BE2C (cell line): Measurements from ENCODE around the gene ELMOD1.

Experiments used
- DNase-seq: peaks from one replicate; pipeline ENCODE4 v3.0.0-alpha.2; 2020
- H3K27me3 ChIP-seq: fragments of 250-450 bp; sonication (Bioruptor Pico); 2 replicates; pipeline ENCODE4 v1.5.1; 2020; ENCODE audit warnings: mild to moderate bottlenecking
- H3K36me3 ChIP-seq: fragments of 250-450 bp; sonication (Bioruptor Pico); 2 replicates; pipeline ENCODE4 v1.5.1; 2020; ENCODE audit warnings: mild to moderate bottlenecking
- H3K4me1 ChIP-seq: fragments of 250-450 bp; sonication (Bioruptor Pico); 2 replicates; pipeline ENCODE4 v1.5.1; 2020
- H3K4me3 ChIP-seq: 2 replicates; pipeline ENCODE4 v1.5.1; 2011; ENCODE audit warnings: low read depth, low read length
- H3K9me3 ChIP-seq: fragments of 250-450 bp; sonication (Bioruptor Pico); 2 replicates; pipeline ENCODE4 v1.5.1; 2020
- TF ChIP-seq, protein P1 (sequence below): IDR thresholded peaks from 2 replicates; pipeline ENCODE4 v1.5.1; 2012; ENCODE audit warnings: mild to moderate bottlenecking, low read depth, low read length

Gene ELMOD1

DNA sequence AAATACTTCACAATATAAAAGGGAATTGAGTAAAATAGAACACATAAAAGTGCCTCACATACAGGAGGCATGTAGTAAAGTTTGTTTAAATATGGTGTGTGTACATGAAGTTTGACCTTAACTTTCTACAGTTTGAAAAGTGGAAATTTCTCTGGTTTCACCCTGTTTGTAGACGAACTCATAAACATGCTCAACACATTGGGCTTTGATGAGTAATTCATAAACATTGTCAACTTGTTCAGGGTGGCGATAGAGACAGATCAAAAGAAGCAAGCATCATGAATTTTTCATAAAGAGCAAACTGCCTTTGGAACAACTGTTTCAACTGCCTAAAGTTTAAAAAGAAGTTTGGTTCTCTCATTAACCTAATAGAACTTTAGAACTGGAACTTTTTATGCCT lies 111.8 kb downstream of the ELMOD1 start:
- no peaks in the 10 kb centered on the region for H3K9me3 ChIP-seq
- H3K4me3 ChIP-seq, result no peak overlapping the region
- no peaks in the 10 kb centered on the region for H3K4me1 ChIP-seq
- TF ChIP-seq, protein P1, sequence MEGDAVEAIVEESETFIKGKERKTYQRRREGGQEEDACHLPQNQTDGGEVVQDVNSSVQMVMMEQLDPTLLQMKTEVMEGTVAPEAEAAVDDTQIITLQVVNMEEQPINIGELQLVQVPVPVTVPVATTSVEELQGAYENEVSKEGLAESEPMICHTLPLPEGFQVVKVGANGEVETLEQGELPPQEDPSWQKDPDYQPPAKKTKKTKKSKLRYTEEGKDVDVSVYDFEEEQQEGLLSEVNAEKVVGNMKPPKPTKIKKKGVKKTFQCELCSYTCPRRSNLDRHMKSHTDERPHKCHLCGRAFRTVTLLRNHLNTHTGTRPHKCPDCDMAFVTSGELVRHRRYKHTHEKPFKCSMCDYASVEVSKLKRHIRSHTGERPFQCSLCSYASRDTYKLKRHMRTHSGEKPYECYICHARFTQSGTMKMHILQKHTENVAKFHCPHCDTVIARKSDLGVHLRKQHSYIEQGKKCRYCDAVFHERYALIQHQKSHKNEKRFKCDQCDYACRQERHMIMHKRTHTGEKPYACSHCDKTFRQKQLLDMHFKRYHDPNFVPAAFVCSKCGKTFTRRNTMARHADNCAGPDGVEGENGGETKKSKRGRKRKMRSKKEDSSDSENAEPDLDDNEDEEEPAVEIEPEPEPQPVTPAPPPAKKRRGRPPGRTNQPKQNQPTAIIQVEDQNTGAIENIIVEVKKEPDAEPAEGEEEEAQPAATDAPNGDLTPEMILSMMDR, result no peak
- DNase-seq, result no peak
- peaks cover 15% of the 10 kb centered on the region for H3K27me3 ChIP-seq
- no peaks in the 10 kb centered on the region for H3K36me3 ChIP-seq

DNA sequence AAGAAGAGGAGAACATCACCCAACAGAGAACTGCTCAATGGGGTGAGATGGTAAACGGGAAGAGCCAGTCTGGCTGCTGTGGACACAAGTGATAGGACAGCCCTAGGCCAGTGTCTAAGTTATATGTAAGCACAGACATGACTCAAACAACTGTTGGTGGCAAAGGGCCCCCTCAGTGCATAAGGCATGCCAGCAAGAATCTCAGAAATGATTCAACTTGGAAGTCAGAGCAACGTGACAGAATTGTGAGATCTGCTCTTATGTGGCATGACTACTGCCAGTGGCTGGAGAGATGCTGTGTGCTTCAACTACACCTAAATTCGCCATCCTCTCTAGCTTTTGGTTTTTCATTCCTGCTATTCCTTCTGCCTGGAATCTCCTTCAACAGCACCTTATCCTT lies 113.5 kb downstream of the ELMOD1 start:
- DNase-seq, result no peak
- Histone ChIP-seq H3K36me3 (no peaks in the 10 kb centered on the region), H3K4me1 (no peaks in the 10 kb centered on the region), H3K27me3 (peaks cover 11% of the 10 kb centered on the region), H3K9me3 (no peaks in the 10 kb centered on the region), H3K4me3 (no peak overlapping the region)
- TF ChIP-seq, protein P1, result no peak

DNA sequence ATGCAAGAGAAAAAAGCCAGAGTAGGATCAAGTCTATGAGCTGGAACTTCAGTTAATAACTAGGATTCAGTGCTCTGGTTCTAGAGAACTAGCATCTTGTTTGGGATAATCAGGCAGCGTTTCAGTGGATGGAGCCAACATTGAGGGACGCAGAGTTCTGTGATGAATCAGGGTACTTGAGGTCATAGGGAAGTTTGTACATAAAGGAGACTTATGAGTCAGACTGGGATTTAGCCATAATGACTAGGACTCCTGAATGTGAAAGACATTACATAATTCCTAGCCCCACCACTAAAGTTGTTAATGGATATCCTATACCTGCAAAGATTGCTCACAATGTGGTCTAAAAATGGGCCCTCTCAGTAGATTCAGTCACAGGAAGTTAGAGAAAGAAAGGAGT lies 114.1 kb downstream of the ELMOD1 start:
- TF ChIP-seq, protein P1, result no peak
- DNase-seq, result no peak

DNA sequence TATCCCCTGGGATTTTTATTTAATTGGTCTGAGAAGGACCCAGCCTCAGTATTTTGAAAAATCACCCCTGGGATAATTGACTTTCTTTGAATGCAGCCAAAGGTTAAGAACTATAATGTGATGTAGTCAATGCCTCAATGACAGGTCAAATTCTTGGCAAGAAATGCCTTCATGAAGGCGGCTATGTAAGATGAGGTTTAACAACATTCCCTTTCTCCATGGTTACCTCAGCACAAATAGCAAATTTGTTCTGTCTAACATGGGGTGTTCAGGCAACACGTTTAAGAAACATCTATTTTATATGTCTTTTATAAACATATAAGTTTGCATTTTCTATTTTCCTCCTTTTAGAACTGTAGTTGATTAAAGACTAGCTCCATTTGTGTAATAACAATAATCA lies 115.6 kb downstream of the ELMOD1 start:
- H3K9me3 ChIP-seq, result no peaks in the 10 kb centered on the region
- TF ChIP-seq, protein P1, result no peak
- no peak overlapping the region for H3K4me3 ChIP-seq
- H3K4me1 ChIP-seq, result no peaks in the 10 kb centered on the region
- no peaks in the 10 kb centered on the region for H3K36me3 ChIP-seq
- DNase-seq, result no peak
- H3K27me3 ChIP-seq, result peaks cover 13% of the 10 kb centered on the region

More for the DNA sequence above, 114.1 kb downstream of the ELMOD1 start:
- peaks cover 11% of the 10 kb centered on the region for H3K27me3 ChIP-seq
- H3K4me1 ChIP-seq, result no peaks in the 10 kb centered on the region
- H3K36me3 ChIP-seq, result no peaks in the 10 kb centered on the region
- H3K4me3 ChIP-seq, result no peak overlapping the region
- H3K9me3 ChIP-seq, result no peaks in the 10 kb centered on the region

DNA sequence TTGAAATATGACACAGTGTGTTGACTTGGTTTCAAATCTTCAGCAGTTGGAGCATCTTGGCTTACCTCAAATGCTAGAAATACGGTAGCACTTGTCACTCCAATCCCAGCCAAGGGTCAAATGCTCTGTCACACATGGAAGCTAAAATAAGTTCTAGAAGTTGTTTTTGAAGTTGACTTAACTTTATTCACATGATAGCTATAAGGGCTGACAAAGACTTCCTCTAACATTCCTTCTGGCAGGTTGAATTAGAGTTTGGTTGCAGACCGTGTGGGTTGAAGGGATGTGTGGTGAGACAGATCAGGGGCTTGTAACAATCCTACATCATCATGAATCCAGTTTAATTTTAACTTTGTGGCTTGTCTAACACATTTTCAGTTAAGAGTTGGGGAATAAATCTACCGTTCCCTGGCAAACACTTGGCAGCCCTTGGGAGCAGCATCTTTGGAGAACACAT lies 116.3 kb downstream of the ELMOD1 start:
- H3K36me3 ChIP-seq, result no peaks in the 10 kb centered on the region
- peaks cover 20% of the 10 kb centered on the region for H3K27me3 ChIP-seq
- no peaks in the 10 kb centered on the region for H3K4me1 ChIP-seq
- TF ChIP-seq, protein P1, result no peak
- H3K4me3 ChIP-seq, result no peak overlapping the region
- no peak for DNase-seq
- H3K9me3 ChIP-seq, result no peaks in the 10 kb centered on the region

DNA sequence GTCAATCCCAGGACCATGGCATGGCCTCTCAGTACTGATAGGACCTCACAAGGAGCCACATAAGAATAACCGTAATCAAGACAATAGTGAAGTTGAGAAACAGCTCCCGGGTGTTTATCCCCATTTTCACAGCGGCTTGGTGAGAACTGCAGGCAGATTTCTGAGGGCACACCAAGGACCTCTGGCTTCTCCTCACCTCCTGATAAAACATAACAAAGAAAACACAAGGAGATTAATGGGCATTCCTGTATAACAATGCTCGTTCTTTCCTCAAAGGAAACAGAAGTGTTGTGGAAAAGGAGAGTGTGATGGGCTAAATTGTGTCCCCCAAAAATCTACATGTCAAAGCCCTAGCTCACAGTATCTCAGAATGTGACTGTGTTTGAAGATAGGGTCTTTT lies 116.9 kb downstream of the ELMOD1 start:
- Histone ChIP-seq H3K36me3 (no peaks in the 10 kb centered on the region), H3K4me1 (no peaks in the 10 kb centered on the region), H3K9me3 (no peaks in the 10 kb centered on the region), H3K4me3 (no peak overlapping the region), H3K27me3 (peaks cover 16% of the 10 kb centered on the region)
- DNase-seq, result no peak
- TF ChIP-seq, protein P1, result no peak
